GM12865 (cell line): ENCODE data around the gene DARS2.
"Not testable (repeated sequence)": the region's sequence is repeated elsewhere in the genome, so short reads cannot be mapped to it uniquely, and the experiment has no call there.

ENCODE experiments used
- DNase-seq: peaks from one replicate; pipeline ENCODE4 v3.0.0; 2010; ENCODE audit warnings: low read depth
- H3K4me3 ChIP-seq: 2 replicates; pipeline ENCODE4 v1.5.1; 2011; ENCODE audit warnings: mild to moderate bottlenecking, low read depth, low read length, control low read depth
- CTCF ChIP-seq: IDR thresholded peaks from 2 replicates; pipeline ENCODE4 v1.5.1; 2011; ENCODE audit warnings: low read length, control low read depth, low read depth, inconsistent platforms; ENCODE audit not compliant: insufficient read depth; ENCODE audit errors: missing control alignments

DARS2 gene

DNA sequence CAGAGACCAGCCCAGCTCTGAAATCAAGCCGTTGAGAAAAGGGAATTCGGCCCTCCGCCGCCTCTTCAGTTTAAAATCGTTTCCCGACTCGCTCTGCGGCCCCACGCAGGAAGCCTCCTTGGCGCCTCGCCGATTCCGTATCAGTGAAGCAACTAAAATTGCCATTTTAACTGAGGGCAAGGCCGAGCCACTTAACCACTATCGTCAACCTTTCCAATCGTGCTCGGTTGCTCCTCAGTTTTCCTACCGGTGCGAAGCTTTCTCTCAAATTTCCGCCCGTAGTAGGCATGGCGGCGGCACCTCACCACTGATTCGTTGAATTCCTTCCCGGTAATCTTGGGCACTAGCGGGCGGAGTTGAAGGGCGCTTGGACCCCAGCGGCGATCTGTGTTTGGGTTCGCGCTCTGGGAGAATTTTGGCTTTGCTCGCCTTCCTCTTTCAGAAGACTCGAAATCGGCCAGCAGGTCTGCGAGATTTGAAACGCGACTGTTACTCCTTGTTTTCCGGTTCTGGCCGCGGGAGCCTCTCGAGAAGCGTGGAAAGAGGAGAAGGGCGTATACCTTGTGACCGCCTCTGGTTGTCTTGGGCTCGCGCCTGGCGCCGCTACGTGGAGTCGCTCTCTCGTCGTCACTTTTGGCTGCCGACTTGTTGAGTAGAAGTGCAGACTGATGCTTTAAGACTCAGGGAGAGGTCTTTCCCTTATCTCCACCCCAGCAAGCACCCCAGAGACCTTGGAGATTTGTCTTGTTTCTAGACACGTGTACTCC lies at the start of gene DARS2, which contains the start of gene CENPL:
Gene DARS2, plus strand, starts transcription at position 359 of the 767 bp plus-strand sequence. CDS start 557 bp downstream, outside the sequence.
Gene CENPL, minus strand, starts transcription at position 569 of the 767 bp plus-strand sequence. CDS start 13,584 bp downstream, outside the sequence.
- peak; percentile 98 for DNase-seq
- H3K4me3 ChIP-seq, result peak within 1 kb of the TSS; percentile 79
- no peak for TF ChIP-seq CTCF

GRCh38 chr1:173775578-173776226 lies 48.8 kb upstream of the DARS2 start:
- DNase-seq, result no peak
- no peak overlapping the region for H3K4me3 ChIP-seq
- TF ChIP-seq CTCF, result no peak

DNA sequence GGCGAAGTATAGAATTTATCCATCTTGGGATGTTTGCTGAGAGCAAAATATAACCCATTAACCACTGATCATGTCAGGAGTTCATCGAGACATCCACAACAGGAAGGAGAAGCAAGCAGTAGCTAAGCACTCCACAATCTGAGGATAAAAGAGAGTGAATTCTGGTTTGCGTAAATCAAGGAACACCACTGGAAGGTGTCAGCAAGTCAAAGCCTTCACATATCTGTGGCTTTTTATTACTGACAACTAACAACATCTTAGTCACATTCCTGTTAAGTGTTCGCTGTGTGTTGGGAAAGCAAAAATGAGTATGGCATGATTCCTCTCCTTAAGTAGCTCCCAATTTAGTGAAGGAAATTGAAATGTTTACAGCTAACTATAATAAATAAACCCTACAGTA lies 44.5 kb upstream of the DARS2 start:
- no peak overlapping the region for H3K4me3 ChIP-seq
- no peak for DNase-seq
- TF ChIP-seq CTCF, result no peak

- TF ChIP-seq CTCF, result no peak
- H3K4me3 ChIP-seq, result no peak overlapping the region
- no peak for DNase-seq
These were observed 39.5 kb upstream of the DARS2 start for GRCh38 chr1:173784997-173785396.

- H3K4me3 ChIP-seq, result no peak overlapping the region
- no peak for TF ChIP-seq CTCF
- no peak for DNase-seq
These were observed 34.6 kb upstream of the DARS2 start for GRCh38 chr1:173789841-173790240.

DNA sequence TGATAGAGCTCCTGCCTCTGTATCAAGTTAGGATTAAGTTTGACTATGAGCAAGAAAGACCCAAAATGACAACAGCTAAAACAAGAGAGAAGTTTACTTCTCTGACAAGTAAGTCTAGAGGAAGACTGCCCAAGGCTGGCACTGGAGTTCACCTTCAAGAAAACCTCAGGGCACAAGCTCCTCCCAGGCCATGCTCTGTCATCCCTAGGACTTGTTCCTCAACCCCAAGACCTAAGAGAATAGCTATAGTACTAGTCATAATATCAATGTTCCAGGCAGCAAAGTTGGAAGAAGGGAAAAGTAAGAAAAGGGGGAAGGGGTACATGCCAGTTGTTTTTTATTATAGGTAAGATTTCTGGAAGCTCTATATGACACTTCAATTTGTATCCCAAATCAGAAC lies 26.4 kb upstream of the DARS2 start:
- DNase-seq, result no peak
- TF ChIP-seq CTCF, result no peak
- H3K4me3 ChIP-seq, result no peak overlapping the region

GRCh38 chr1:173799995-173800394 lies 24.5 kb upstream of the DARS2 start:
- not testable (repeated sequence) for H3K4me3 ChIP-seq, DNase-seq
